GM12864 (cell line): ENCODE results near the gene CAMK2G.

Source experiments
- DNase-seq: peaks from one replicate; pipeline ENCODE4 v3.0.0-alpha.2; 2011; ENCODE audit warnings: low read depth
- H3K4me3 ChIP-seq: 2 replicates; pipeline ENCODE4 v1.5.1; 2011; ENCODE audit warnings: mild to moderate bottlenecking, low read depth, low read length, control low read depth
- TF ChIP-seq, protein P1 (sequence below): IDR thresholded peaks from 2 replicates; pipeline ENCODE4 v1.5.1; 2011; ENCODE audit warnings: low read depth, mild to moderate bottlenecking, moderate library complexity, low read length, control low read depth, inconsistent platforms; ENCODE audit errors: missing control alignments

Gene CAMK2G

DNA sequence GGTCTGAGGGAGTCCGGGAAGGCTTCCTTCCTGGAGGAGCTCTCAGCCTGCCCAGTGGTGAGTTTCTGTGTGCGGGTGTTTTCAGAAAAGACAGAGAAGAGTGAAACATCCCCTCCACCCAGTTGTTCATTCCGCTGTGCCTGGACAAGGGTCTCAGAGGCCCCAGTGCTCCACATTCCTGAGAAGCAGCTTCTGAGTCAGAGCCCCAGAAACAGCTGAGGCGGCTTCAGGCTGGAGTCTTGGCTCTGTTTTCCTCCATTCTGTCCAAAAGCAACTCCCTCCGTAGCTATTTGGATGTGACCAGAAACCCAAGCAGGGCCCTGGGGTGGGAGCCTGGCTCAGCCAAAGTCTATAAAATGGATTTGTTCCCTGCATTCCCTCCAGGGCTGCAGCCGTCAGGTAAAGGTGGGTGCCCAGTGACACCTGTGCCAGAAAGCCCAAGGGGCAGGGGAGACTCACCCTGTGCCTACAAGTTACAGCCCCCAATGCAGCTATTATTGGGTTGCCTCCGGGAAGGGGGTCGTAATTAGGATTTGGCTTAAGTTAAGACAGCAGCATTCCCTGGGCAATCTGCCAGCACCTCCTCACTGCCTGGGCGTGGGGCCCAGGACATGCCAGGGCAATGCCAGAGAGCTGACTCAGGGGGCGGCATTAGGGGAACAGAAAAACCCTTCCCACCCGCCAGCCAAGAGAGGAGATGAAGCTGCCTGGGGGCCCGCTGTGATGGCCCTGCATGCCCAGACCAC, 13.1 kb upstream of the CAMK2G start:
- no peak overlapping the region for H3K4me3 ChIP-seq
- DNase-seq = no peak
- TF ChIP-seq, protein P1, sequence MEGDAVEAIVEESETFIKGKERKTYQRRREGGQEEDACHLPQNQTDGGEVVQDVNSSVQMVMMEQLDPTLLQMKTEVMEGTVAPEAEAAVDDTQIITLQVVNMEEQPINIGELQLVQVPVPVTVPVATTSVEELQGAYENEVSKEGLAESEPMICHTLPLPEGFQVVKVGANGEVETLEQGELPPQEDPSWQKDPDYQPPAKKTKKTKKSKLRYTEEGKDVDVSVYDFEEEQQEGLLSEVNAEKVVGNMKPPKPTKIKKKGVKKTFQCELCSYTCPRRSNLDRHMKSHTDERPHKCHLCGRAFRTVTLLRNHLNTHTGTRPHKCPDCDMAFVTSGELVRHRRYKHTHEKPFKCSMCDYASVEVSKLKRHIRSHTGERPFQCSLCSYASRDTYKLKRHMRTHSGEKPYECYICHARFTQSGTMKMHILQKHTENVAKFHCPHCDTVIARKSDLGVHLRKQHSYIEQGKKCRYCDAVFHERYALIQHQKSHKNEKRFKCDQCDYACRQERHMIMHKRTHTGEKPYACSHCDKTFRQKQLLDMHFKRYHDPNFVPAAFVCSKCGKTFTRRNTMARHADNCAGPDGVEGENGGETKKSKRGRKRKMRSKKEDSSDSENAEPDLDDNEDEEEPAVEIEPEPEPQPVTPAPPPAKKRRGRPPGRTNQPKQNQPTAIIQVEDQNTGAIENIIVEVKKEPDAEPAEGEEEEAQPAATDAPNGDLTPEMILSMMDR = no peak

- no peak for DNase-seq
- no peak overlapping the region for H3K4me3 ChIP-seq
- TF ChIP-seq, protein P1 = no peak
These were observed 12.4 kb upstream of the CAMK2G start for GRCh38 chr10:73886661-73887293.

- no peak overlapping the region for H3K4me3 ChIP-seq
- TF ChIP-seq, protein P1 = peak; percentile 88
- no peak for DNase-seq
These were observed 11.8 kb upstream of the CAMK2G start for GRCh38 chr10:73886085-73886529.

DNA sequence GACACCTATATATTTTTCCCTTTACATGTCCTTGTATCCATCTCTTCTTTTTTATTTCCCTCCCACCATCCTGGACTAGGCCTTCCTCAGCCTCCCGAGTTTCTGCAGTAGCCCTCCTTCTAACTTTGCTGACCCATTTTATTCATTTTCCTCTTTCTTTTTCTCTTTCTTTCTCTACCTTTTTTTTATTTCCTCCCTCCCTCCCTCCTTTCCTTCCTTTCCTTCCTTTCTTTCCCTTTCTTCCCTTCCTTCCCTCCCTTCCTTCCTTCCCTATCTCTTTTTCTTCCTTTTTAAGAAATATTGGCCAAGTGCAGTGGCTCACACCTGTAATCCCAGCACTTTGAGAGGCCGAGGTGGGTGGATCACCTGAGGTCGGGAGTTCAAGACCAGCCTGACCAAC, 9.7 kb upstream of the CAMK2G start:
- no peak for DNase-seq
- H3K4me3 ChIP-seq = no peak overlapping the region
- TF ChIP-seq, protein P1 = no peak

DNA sequence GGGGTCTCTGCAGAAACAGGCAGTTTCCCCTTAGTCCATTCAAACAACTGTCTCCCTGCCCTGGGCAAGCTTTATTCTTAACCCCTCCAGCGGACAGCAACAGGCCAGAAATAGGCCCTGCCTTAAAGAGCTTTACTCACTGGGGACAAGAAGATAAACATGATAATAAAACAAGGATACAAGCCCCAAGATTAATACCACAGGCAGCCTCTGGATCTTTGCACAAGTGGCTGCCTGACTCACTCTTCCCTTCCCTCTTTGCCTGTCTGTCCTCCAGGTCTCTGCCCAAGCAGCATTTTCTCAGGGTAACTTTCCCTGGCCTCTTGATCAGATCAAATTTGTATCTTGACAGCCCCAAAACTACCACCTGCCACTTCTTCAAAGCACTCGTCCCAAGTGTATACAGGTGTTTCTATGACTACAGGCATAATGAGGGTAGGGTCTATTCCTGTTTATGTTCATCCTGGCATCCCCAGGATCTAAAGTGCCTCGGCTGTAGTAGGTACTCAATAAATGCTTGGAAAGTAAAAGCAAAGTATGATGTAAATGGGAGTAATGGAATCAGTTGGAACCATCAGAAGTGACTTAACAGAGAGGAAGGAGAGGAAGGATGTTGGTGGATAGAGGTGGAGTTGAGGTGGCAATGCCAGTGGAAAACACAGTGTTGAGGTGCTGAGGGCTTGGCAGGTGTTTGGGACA, 7.0 kb upstream of the CAMK2G start:
- H3K4me3 ChIP-seq = no peak overlapping the region
- TF ChIP-seq, protein P1 = no peak
- no peak for DNase-seq

DNA sequence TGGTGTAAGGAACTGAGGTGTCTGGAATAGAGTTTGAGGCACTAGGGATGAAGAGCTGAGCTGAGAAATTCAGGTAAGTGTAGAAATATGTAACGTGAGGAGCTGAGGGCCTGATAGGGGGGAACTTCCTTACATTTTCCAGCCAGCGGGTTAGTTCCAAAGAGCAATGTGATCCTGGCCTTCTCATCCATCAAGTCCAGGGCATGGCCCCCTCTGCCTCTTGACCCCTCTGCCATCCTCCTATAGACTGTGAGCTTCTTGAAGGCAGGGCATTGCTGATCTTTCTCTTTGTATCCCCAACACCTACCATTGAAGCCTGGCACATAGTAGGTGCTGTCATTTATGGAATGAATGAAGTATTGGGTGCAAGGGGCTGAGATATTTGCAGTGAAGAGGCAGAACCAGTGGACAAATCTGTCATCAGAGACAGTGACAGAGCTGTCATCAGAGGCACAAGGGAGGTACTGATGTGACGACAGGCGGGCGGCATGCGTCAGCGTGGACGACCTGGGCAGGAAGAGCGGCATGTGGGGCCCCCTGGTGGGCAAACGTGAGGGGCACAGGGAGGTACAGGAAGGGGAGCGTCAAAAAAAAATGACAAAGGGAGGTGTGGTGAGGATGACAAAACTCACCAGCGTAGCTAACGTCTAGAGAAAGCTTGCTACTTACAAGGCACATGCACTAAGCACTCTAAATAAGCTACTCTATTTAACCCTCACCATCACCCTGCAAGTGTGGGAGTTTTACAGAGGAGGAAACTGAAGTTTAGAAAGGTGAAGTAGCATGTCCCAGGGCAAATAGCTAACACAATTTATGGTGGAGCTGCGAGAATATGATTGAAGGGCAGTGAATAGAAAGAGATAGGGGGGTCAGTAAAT, 5.2 kb upstream of the CAMK2G start:
- TF ChIP-seq, protein P1 = peak; percentile 93
- H3K4me3 ChIP-seq = no peak overlapping the region
- peak; percentile 60 for DNase-seq
